Neural cell (in vitro differentiated cells): ENCODE data around the gene PSMA8.

ENCODE experiments used
- EZH2 ChIP-seq: fragments of 200-600, 300-800 bp; shearing (Covaris generic), sonication (generic); IDR thresholded peaks from 2 replicates; pipeline ENCODE4 v1.6.1; 2014; ENCODE audit warnings: antibody characterized with exemption, low read length, borderline replicate concordance, mild to moderate bottlenecking; ENCODE audit not compliant: insufficient read depth, poor library complexity, severe bottlenecking
- MXI1 ChIP-seq: fragments of 450-650 bp; conservative IDR thresholded peaks from 2 replicates; pipeline ENCODE4 v1.6.1; 2014; ENCODE audit warnings: antibody characterized with exemption, mild to moderate bottlenecking; ENCODE audit not compliant: poor library complexity, severe bottlenecking
- POLR2AphosphoS5 ChIP-seq: IDR thresholded peaks from 2 replicates; pipeline ENCODE4 v1.6.1; 2012
- RAD21 ChIP-seq: fragments of 450-650 bp; conservative IDR thresholded peaks from 2 replicates; pipeline ENCODE4 v1.6.1; 2014; ENCODE audit warnings: antibody characterized with exemption, mild to moderate bottlenecking, moderate library complexity
- TF ChIP-seq, protein P1 (sequence below): fragments of 450-650 bp; IDR thresholded peaks from 2 replicates; pipeline ENCODE4 v1.5.1; 2014; ENCODE audit warnings: antibody characterized with exemption, mild to moderate bottlenecking, moderate library complexity; ENCODE audit not compliant: poor library complexity, severe bottlenecking
- TF ChIP-seq, protein P2 (sequence below): IDR thresholded peaks from 2 replicates; pipeline ENCODE4 v1.6.1; 2012; ENCODE audit warnings: borderline replicate concordance

DNA sequence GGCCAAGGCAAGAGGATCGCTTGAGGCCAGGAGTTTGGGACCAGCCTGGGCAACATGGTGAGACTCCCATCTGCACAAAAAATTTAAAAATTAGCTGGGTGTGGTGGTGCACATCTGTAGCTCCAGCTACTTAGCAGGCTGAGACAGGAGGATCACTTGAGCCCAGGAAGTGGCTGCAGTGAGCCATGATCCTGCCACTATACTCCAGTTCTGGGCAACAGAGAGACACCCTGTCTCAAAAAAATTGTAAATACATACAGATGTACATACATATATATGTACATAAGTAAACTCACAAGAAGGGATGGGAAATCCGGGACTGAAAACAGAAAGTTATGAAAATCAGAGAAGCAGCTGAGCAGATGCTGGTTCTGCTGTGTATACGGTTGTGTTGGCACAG is 62.9 kb downstream of the PSMA8 start:
- no peak for TF ChIP-seq RAD21
- TF ChIP-seq, protein P1, sequence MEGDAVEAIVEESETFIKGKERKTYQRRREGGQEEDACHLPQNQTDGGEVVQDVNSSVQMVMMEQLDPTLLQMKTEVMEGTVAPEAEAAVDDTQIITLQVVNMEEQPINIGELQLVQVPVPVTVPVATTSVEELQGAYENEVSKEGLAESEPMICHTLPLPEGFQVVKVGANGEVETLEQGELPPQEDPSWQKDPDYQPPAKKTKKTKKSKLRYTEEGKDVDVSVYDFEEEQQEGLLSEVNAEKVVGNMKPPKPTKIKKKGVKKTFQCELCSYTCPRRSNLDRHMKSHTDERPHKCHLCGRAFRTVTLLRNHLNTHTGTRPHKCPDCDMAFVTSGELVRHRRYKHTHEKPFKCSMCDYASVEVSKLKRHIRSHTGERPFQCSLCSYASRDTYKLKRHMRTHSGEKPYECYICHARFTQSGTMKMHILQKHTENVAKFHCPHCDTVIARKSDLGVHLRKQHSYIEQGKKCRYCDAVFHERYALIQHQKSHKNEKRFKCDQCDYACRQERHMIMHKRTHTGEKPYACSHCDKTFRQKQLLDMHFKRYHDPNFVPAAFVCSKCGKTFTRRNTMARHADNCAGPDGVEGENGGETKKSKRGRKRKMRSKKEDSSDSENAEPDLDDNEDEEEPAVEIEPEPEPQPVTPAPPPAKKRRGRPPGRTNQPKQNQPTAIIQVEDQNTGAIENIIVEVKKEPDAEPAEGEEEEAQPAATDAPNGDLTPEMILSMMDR, result no peak
- TF ChIP-seq, protein P2, sequence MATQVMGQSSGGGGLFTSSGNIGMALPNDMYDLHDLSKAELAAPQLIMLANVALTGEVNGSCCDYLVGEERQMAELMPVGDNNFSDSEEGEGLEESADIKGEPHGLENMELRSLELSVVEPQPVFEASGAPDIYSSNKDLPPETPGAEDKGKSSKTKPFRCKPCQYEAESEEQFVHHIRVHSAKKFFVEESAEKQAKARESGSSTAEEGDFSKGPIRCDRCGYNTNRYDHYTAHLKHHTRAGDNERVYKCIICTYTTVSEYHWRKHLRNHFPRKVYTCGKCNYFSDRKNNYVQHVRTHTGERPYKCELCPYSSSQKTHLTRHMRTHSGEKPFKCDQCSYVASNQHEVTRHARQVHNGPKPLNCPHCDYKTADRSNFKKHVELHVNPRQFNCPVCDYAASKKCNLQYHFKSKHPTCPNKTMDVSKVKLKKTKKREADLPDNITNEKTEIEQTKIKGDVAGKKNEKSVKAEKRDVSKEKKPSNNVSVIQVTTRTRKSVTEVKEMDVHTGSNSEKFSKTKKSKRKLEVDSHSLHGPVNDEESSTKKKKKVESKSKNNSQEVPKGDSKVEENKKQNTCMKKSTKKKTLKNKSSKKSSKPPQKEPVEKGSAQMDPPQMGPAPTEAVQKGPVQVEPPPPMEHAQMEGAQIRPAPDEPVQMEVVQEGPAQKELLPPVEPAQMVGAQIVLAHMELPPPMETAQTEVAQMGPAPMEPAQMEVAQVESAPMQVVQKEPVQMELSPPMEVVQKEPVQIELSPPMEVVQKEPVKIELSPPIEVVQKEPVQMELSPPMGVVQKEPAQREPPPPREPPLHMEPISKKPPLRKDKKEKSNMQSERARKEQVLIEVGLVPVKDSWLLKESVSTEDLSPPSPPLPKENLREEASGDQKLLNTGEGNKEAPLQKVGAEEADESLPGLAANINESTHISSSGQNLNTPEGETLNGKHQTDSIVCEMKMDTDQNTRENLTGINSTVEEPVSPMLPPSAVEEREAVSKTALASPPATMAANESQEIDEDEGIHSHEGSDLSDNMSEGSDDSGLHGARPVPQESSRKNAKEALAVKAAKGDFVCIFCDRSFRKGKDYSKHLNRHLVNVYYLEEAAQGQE, result no peak
- no peak for TF ChIP-seq POLR2AphosphoS5
- no peak for TF ChIP-seq MXI1
- TF ChIP-seq EZH2, result no peak
